ENCODE data around the gene FKBP1A. TPM values are rescaled to one million over a fixed set of nuclear protein-coding genes. Genes with fewer than 3 reads are reported as not detected.

The FKBP1A gene
- total and polyA plus RNA-seq, 3 donors from 2014 or later = 90.9 to 182 (median 122) TPM

- H3K4me3 ChIP-seq = no peak overlapping the region
- H3K27ac ChIP-seq = no peak overlapping the region
- DNase-seq = no peak
- WGBS, 2 donors = 42 to 55% methylated on average over 1 of the region's 1 CpG
- no peak for TF ChIP-seq POLR2A (IDR thresholded peaks at IDR 0.05)
- TF ChIP-seq, protein P1, sequence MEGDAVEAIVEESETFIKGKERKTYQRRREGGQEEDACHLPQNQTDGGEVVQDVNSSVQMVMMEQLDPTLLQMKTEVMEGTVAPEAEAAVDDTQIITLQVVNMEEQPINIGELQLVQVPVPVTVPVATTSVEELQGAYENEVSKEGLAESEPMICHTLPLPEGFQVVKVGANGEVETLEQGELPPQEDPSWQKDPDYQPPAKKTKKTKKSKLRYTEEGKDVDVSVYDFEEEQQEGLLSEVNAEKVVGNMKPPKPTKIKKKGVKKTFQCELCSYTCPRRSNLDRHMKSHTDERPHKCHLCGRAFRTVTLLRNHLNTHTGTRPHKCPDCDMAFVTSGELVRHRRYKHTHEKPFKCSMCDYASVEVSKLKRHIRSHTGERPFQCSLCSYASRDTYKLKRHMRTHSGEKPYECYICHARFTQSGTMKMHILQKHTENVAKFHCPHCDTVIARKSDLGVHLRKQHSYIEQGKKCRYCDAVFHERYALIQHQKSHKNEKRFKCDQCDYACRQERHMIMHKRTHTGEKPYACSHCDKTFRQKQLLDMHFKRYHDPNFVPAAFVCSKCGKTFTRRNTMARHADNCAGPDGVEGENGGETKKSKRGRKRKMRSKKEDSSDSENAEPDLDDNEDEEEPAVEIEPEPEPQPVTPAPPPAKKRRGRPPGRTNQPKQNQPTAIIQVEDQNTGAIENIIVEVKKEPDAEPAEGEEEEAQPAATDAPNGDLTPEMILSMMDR (IDR thresholded peaks at IDR 0.05) = no peak
- H3K36me3 ChIP-seq (ENCODE audit: low read depth, missing control alignments) = no peaks in the 10 kb centered on the region
- H3K4me1 ChIP-seq = no peaks in the 10 kb centered on the region
- H3K9me3 ChIP-seq = no peaks in the 10 kb centered on the region
- intact Hi-C loops (cut with DNase I; ENCODE audit: low total_unique reads) = loop anchor here (10.0 kb wide), 1 partner anchor 116 kb away; no protein-coding TSS in a partner anchor
- H3K27me3 ChIP-seq = no peaks in the 10 kb centered on the region
Measured at GRCh38 chr20:1431158-1431557, 38.3 kb upstream of the FKBP1A start.

DNA sequence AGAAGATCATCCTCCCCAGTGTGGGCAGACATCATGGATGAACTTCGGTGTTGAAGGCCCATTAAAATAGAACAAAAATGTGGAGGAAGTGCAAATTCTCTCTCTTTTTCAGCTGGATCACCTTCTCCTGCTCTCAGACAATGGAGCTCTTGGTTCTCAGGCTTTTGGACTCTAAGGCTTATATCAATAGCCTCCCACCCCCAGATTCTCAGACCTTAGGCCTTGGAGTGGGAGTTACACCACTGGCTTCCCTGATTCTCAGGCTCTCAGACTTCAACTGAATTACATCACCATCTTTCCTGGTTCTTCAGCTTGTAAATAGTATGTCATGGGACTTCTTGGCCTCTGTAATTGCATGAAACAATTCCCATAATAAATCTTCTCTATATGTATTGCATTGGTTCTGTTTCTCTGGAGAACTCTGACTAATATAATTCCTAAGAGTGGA is 37.2 kb upstream of the FKBP1A start:
- Histone ChIP-seq H3K4me1 (no peaks in the 10 kb centered on the region), H3K27me3 (no peaks in the 10 kb centered on the region), H3K36me3 (ENCODE audit: low read depth, missing control alignments) (no peaks in the 10 kb centered on the region), H3K27ac (no peak overlapping the region), H3K4me3 (no peak overlapping the region), H3K9me3 (no peaks in the 10 kb centered on the region)
- WGBS, 2 donors = 38 to 55% methylated on average over 1 of the region's 1 CpG
- TF ChIP-seq, protein P1 (IDR thresholded peaks at IDR 0.05) = no peak
- TF ChIP-seq POLR2A (IDR thresholded peaks at IDR 0.05) = no peak
- intact Hi-C loops (cut with DNase I; ENCODE audit: low total_unique reads) = loop anchor here (10.0 kb wide), 1 partner anchor 115 kb away; no protein-coding TSS in a partner anchor
- DNase-seq = no peak

DNA sequence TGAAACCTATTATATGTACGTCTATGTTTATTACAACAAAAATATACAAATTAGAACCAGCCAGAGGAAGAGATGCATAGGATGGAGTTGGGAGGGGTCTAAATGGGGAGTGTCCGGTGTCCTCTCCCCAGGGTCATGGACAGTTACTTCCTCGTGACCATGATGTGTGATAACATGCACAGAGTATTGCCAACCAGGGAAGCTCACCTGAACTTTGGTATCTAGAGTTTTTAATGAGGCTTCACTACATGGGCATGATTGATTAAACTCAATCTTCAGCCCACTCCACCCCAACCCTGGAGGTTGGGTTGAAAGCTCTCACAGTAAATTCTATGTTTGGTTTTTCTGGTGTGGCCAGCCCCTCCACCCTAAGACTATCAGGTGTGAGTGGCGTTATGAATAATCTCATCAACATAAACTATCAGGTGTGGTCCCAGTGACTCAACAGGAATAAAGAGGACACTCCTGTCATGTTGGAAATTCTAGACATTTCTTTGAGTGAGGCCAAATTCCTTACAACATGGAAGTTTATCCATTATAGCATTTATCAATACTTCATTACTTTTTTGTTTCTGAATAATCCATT is 36.4 kb upstream of the FKBP1A start:
- Histone ChIP-seq H3K36me3 (ENCODE audit: low read depth, missing control alignments) (no peaks in the 10 kb centered on the region), H3K4me1 (no peaks in the 10 kb centered on the region), H3K9me3 (no peaks in the 10 kb centered on the region), H3K4me3 (no peak overlapping the region), H3K27me3 (no peaks in the 10 kb centered on the region), H3K27ac (no peak overlapping the region)
- DNase-seq = no peak
- intact Hi-C loops (cut with DNase I; ENCODE audit: low total_unique reads) = no loop called here
- WGBS, 2 donors = 86 to 87% methylated on average over 4 of the region's 4 CpGs
- TF ChIP-seq, protein P1 (IDR thresholded peaks at IDR 0.05) = no peak
- no peak for TF ChIP-seq POLR2A (IDR thresholded peaks at IDR 0.05)

DNA sequence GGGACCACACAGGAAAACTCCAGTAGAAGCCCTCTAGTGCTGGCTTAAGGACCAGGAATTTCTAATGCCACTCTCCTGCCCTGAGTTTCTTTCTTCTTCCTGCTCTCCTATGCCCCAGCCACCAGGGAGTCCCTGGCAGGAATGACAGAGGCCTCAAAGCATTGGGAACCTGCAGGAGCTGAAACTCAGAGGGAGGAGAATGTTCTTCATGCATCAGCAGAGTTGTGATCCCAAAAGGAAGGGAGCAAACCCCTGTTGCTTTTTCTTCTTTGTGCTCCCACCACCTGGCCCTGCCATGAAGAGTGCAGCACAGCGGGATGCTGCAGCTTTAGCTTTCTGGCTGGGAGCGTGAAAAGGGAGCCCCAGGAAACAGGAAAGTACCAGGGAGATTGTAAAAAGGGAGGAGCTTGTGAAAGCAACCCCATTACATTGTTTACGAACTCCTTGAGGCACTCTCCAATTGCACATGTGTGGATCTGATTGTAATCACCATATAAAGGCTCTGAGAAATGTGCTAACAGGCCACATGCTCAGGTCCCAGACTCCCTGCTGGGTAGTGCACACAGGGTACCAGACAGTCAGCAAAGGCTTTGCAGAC is 34.7 kb upstream of the FKBP1A start:
- no peak overlapping the region for H3K4me3 ChIP-seq
- H3K4me1 ChIP-seq = no peaks in the 10 kb centered on the region
- TF ChIP-seq, protein P1 (IDR thresholded peaks at IDR 0.05) = no peak
- no peak for TF ChIP-seq POLR2A (IDR thresholded peaks at IDR 0.05)
- no peak overlapping the region for H3K27ac ChIP-seq
- H3K36me3 ChIP-seq (ENCODE audit: low read depth, missing control alignments) = no peaks in the 10 kb centered on the region
- WGBS, 2 donors = 50 to 54% methylated on average over 3 of the region's 3 CpGs
- no peaks in the 10 kb centered on the region for H3K27me3 ChIP-seq
- no peaks in the 10 kb centered on the region for H3K9me3 ChIP-seq
- intact Hi-C loops (cut with DNase I; ENCODE audit: low total_unique reads) = no loop called here
- no peak for DNase-seq

Measured in testis (tissue), 3 donors.